Erythroblast (primary cell): Measurements from ENCODE around the gene FAM168B.

Experiments
- GATA1 ChIP-seq: IDR thresholded peaks from 2 replicates; pipeline ENCODE4 v1.6.1; 2011; ENCODE audit warnings: low read depth, mild to moderate bottlenecking, control low read depth, low read length, moderate library complexity
- POLR2A ChIP-seq: IDR thresholded peaks from 2 replicates; pipeline ENCODE4 v1.6.1; 2011; ENCODE audit warnings: mild to moderate bottlenecking, low read length

DNA sequence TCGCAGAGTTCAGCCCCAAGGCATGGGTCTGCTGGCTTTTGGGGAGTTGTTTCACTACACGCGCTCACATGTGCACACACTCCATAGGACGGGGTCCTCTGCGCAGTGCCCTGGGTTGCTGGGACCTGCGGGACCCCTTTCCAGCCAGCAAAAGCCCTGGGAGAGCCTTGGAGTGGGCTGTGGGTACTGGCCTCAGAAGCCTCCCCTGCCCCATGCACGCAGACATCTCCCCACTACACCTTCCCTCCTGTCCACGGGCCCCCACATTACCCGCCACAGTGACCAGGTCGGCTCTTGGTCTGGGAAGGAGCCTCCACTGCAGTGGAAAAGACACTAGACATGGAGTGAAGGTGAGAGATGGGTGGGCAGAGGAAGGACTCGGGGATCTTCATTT lies 48.5 kb downstream of the FAM168B start:
- TF ChIP-seq POLR2A (no peak), GATA1 (no peak)
